Progenitor cell of endocrine pancreas (in vitro differentiated cells): ENCODE measurements around the gene CARD19. TPM values are rescaled to one million over a fixed set of nuclear protein-coding genes. Genes with fewer than 3 reads are reported as not detected.

Experiments
- DNase-seq: peaks from one replicate; pipeline ENCODE4 v3.0.0; 2021; ENCODE audit warnings: low spot score; ENCODE audit not compliant: unreplicated experiment
- H3K27ac Mint-ChIP-seq: 2 replicates; pipeline ENCODE4 v1.8.0; 2021; ENCODE audit warnings: mild to moderate bottlenecking, moderate library complexity, mixed read lengths
- H3K27me3 Mint-ChIP-seq: 2 replicates; pipeline ENCODE4 v1.8.0; 2021; ENCODE audit warnings: mixed read lengths
- H3K36me3 Mint-ChIP-seq: 2 replicates; pipeline ENCODE4 v1.8.0; 2022; ENCODE audit warnings: mixed read lengths; ENCODE audit not compliant: insufficient read depth
- H3K4me1 Mint-ChIP-seq: 2 replicates; pipeline ENCODE4 v1.8.0; 2021; ENCODE audit warnings: low read depth, mixed read lengths
- H3K4me3 Mint-ChIP-seq: 2 replicates; pipeline ENCODE4 v1.8.0; 2021; ENCODE audit warnings: low read depth, mild to moderate bottlenecking, moderate library complexity, mixed read lengths
- H3K9me3 Mint-ChIP-seq: 2 replicates; pipeline ENCODE4 v1.8.0; 2021; ENCODE audit warnings: low read depth, mixed read lengths
- CTCF ChIP-seq: fragments of 200-600 bp; sonication (generic); IDR thresholded peaks from one replicate; pipeline ENCODE4 v1.5.0; 2021; ENCODE audit warnings: antibody characterized with exemption, mild to moderate bottlenecking; ENCODE audit not compliant: unreplicated experiment
- total RNA-seq: library from RNA; stranded (reverse); gene quantifications from 2 replicates; pipeline ENCODE4 v1.2.1, GENCODE V29; 2021

Gene CARD19
- total RNA-seq, 1 donor from 2014 or later = 20.4 TPM

- peak; percentile 49 for DNase-seq
- H3K9me3 Mint-ChIP-seq = no peaks in the 10 kb centered on the region
- peak within 1 kb of the TSS; percentile 97 for H3K27ac Mint-ChIP-seq
- peaks cover 15% of the 10 kb centered on the region for H3K4me1 Mint-ChIP-seq
- peaks cover 2% of the 10 kb centered on the region for H3K27me3 Mint-ChIP-seq
- peak within 1 kb of the TSS; percentile 82 for H3K4me3 Mint-ChIP-seq
- H3K36me3 Mint-ChIP-seq = no peaks in the 10 kb centered on the region
- TF ChIP-seq CTCF = no peak
Measured at GRCh38 chr9:93134015-93134739, 38.2 kb downstream of the CARD19 start, which contains the start of gene NINJ1. Gene NINJ1, minus strand, starts transcription at chr9:93134251. Its CDS starts 34 bp downstream, at chr9:93134217.

GRCh38 chr9:93134740-93135444 lies 38.9 kb downstream of the CARD19 start:
- H3K9me3 Mint-ChIP-seq = no peaks in the 10 kb centered on the region
- no peaks in the 10 kb centered on the region for H3K36me3 Mint-ChIP-seq
- H3K27me3 Mint-ChIP-seq = peaks cover 2% of the 10 kb centered on the region
- no peak for DNase-seq
- H3K27ac Mint-ChIP-seq = peak overlapping the region; percentile 33
- peak overlapping the region; percentile 72 for H3K4me3 Mint-ChIP-seq
- peaks cover 15% of the 10 kb centered on the region for H3K4me1 Mint-ChIP-seq
- TF ChIP-seq CTCF = no peak

GRCh38 chr9:93136011-93136440 lies 40.0 kb downstream of the CARD19 start:
- no peak for TF ChIP-seq CTCF
- Mint-ChIP-seq H3K27ac (no peak overlapping the region), H3K4me1 (peaks cover 15% of the 10 kb centered on the region), H3K9me3 (no peaks in the 10 kb centered on the region), H3K36me3 (no peaks in the 10 kb centered on the region), H3K27me3 (peaks cover 2% of the 10 kb centered on the region), H3K4me3 (no peak overlapping the region)
- no peak for DNase-seq

- DNase-seq = no peak
- H3K27me3 Mint-ChIP-seq = peaks cover 2% of the 10 kb centered on the region
- no peak overlapping the region for H3K4me3 Mint-ChIP-seq
- no peaks in the 10 kb centered on the region for H3K36me3 Mint-ChIP-seq
- TF ChIP-seq CTCF = no peak
- no peak overlapping the region for H3K27ac Mint-ChIP-seq
- H3K4me1 Mint-ChIP-seq = peaks cover 14% of the 10 kb centered on the region
- no peaks in the 10 kb centered on the region for H3K9me3 Mint-ChIP-seq
Measured at GRCh38 chr9:93137362-93137761, 41.3 kb downstream of the CARD19 start.

- Mint-ChIP-seq H3K36me3 (no peaks in the 10 kb centered on the region), H3K27ac (no peak overlapping the region), H3K27me3 (peaks cover 2% of the 10 kb centered on the region), H3K4me1 (peaks cover 5% of the 10 kb centered on the region), H3K4me3 (no peak overlapping the region), H3K9me3 (no peaks in the 10 kb centered on the region)
- DNase-seq = no peak
- no peak for TF ChIP-seq CTCF
Measured at GRCh38 chr9:93138171-93138764, 42.3 kb downstream of the CARD19 start.
